Stomach smooth muscle (tissue), 2 donors: Measurements from ENCODE around the gene DOK7.

Experiments
- H3K27ac ChIP-seq: one replicate; pipeline ENCODE4 v1.7.0; 2013; ENCODE audit warnings: mild to moderate bottlenecking, low read length, inconsistent platforms
- H3K27me3 ChIP-seq, 2 donors: one replicate each; pipeline ENCODE4 v1.7.0; 2013; ENCODE audit warnings: low read length in 2 of 2; ENCODE audit not compliant: insufficient read depth in 2 of 2, control insufficient read depth in 1 of 2
- H3K36me3 ChIP-seq, 2 donors: one replicate each; pipeline ENCODE4 v1.7.0; 2013; ENCODE audit warnings: low read length in 2 of 2; ENCODE audit not compliant: control insufficient read depth in 2 of 2, insufficient read depth in 2 of 2
- H3K4me1 ChIP-seq: one replicate; pipeline ENCODE4 v1.7.0; 2013; ENCODE audit warnings: low read length; ENCODE audit not compliant: control insufficient read depth, insufficient read depth
- H3K4me3 ChIP-seq, 2 donors: one replicate each; pipeline ENCODE4 v1.7.0; 2013; ENCODE audit warnings: low read length in 2 of 2
- H3K9ac ChIP-seq, 2 donors: one replicate each; pipeline ENCODE4 v1.7.0; 2013; ENCODE audit warnings: low read length in 2 of 2, mild to moderate bottlenecking in 1 of 2
- H3K9me3 ChIP-seq, 2 donors: one replicate each; pipeline ENCODE4 v1.7.0; 2013; ENCODE audit warnings: low read length in 2 of 2; ENCODE audit not compliant: control insufficient read depth in 2 of 2
- donor health status: healthy.
- donor health status: Pancreatic carcinoma.

The DOK7 gene

GRCh38 chr4:3492741-3493719, 29.9 kb downstream of the DOK7 start:
- no peak overlapping the region for H3K4me3 ChIP-seq
- H3K9ac ChIP-seq: no peak overlapping the region
- H3K27me3 ChIP-seq: peaks cover 36 to 44% of the 10 kb centered on the region in 2 donors
- H3K4me1 ChIP-seq: no peaks in the 10 kb centered on the region
- no peaks in the 10 kb centered on the region for H3K36me3 ChIP-seq
- no peak overlapping the region for H3K27ac ChIP-seq
- no peaks in the 10 kb centered on the region for H3K9me3 ChIP-seq

- H3K9ac ChIP-seq: no peak overlapping the region
- H3K9me3 ChIP-seq: no peaks in the 10 kb centered on the region
- no peaks in the 10 kb centered on the region for H3K4me1 ChIP-seq
- no peak overlapping the region for H3K27ac ChIP-seq
- no peak overlapping the region for H3K4me3 ChIP-seq
- no peaks in the 10 kb centered on the region for H3K36me3 ChIP-seq
- H3K27me3 ChIP-seq: peaks cover 34 to 44% of the 10 kb centered on the region in 2 donors
Measured at GRCh38 chr4:3493720-3494461, 30.8 kb downstream of the DOK7 start.

GRCh38 chr4:3494462-3494871, 31.4 kb downstream of the DOK7 start:
- H3K9me3 ChIP-seq: no peaks in the 10 kb centered on the region
- no peaks in the 10 kb centered on the region for H3K36me3 ChIP-seq
- peaks cover 34 to 44% of the 10 kb centered on the region in 2 donors for H3K27me3 ChIP-seq
- no peaks in the 10 kb centered on the region for H3K4me1 ChIP-seq
- H3K4me3 ChIP-seq: no peak overlapping the region
- no peak overlapping the region for H3K9ac ChIP-seq
- no peak overlapping the region for H3K27ac ChIP-seq

- H3K4me3 ChIP-seq: no peak overlapping the region
- H3K36me3 ChIP-seq: no peaks in the 10 kb centered on the region
- H3K4me1 ChIP-seq: no peaks in the 10 kb centered on the region
- H3K27ac ChIP-seq: no peak overlapping the region
- H3K9ac ChIP-seq: no peak overlapping the region
- peaks cover 34 to 44% of the 10 kb centered on the region in 2 donors for H3K27me3 ChIP-seq
- H3K9me3 ChIP-seq: no peaks in the 10 kb centered on the region
Measured at GRCh38 chr4:3495204-3495975, 32.3 kb downstream of the DOK7 start.

- no peaks in the 10 kb centered on the region for H3K4me1 ChIP-seq
- no peaks in the 10 kb centered on the region for H3K36me3 ChIP-seq
- no peak overlapping the region for H3K9ac ChIP-seq
- no peaks in the 10 kb centered on the region for H3K9me3 ChIP-seq
- H3K27me3 ChIP-seq: peaks cover 34 to 44% of the 10 kb centered on the region in 2 donors
- no peak overlapping the region for H3K27ac ChIP-seq
- no peak overlapping the region for H3K4me3 ChIP-seq
Measured at GRCh38 chr4:3496021-3496420, 32.9 kb downstream of the DOK7 start.

GRCh38 chr4:3497095-3497494, 34.0 kb downstream of the DOK7 start:
- Histone ChIP-seq H3K36me3 (peaks cover 0 to 2% of the 10 kb centered on the region in 2 donors), H3K4me3 (no peak overlapping the region), H3K9ac (no peak overlapping the region), H3K27me3 (peaks cover 27 to 37% of the 10 kb centered on the region in 2 donors), H3K27ac (no peak overlapping the region), H3K9me3 (no peaks in the 10 kb centered on the region), H3K4me1 (no peaks in the 10 kb centered on the region)

- Histone ChIP-seq H3K27me3 (peaks cover 23 to 30% of the 10 kb centered on the region in 2 donors), H3K27ac (no peak overlapping the region), H3K9ac (no peak overlapping the region), H3K4me3 (no peak overlapping the region), H3K36me3 (peaks cover 0 to 2% of the 10 kb centered on the region in 2 donors), H3K9me3 (no peaks in the 10 kb centered on the region), H3K4me1 (no peaks in the 10 kb centered on the region)
Measured at GRCh38 chr4:3497523-3498389, 34.6 kb downstream of the DOK7 start.

- Histone ChIP-seq H3K36me3 (peaks cover 0 to 7% of the 10 kb centered on the region in 2 donors), H3K4me1 (no peaks in the 10 kb centered on the region), H3K9ac (no peak overlapping the region), H3K4me3 (no peak overlapping the region), H3K27me3 (peaks cover 23 to 24% of the 10 kb centered on the region in 2 donors), H3K9me3 (no peaks in the 10 kb centered on the region), H3K27ac (no peak overlapping the region)
Measured at GRCh38 chr4:3498407-3498806, 35.3 kb downstream of the DOK7 start.

GRCh38 chr4:3498901-3499510, 35.9 kb downstream of the DOK7 start:
- Histone ChIP-seq H3K9me3 (no peaks in the 10 kb centered on the region), H3K36me3 (peaks cover 3 to 10% of the 10 kb centered on the region in 2 donors), H3K9ac (no peak overlapping the region), H3K27me3 (peaks cover 18% of the 10 kb centered on the region in 2 donors), H3K4me3 (no peak overlapping the region), H3K4me1 (no peaks in the 10 kb centered on the region), H3K27ac (no peak overlapping the region)
